ENCODE measurements around the gene PSKH1.

DNA sequence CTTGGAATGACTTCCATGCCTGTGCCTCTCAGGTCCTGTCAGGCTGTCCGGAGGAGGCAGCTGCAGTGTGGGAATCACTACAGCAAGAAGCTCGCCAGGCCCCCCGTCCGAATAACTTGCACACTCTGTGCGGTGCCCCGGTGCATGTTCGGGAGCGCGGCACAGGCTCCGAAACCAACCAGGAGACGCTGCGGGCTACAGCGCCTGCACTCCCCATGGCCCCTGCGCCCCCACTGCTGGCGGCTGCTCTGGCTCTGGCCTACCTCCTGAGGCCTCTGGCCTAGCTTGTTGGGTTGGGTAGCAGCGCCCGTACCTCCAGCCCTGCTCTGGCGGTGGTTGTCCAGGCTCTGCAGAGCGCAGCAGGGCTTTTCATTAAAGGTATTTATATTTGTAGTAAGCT, 7.1 kb upstream of the PSKH1 start:
- no peak for TF ChIP-seq TCF7L2 (IDR thresholded peaks at IDR 0.05; ENCODE audit: borderline replicate concordance, low read depth, low read length)
- TF ChIP-seq, protein P1, sequence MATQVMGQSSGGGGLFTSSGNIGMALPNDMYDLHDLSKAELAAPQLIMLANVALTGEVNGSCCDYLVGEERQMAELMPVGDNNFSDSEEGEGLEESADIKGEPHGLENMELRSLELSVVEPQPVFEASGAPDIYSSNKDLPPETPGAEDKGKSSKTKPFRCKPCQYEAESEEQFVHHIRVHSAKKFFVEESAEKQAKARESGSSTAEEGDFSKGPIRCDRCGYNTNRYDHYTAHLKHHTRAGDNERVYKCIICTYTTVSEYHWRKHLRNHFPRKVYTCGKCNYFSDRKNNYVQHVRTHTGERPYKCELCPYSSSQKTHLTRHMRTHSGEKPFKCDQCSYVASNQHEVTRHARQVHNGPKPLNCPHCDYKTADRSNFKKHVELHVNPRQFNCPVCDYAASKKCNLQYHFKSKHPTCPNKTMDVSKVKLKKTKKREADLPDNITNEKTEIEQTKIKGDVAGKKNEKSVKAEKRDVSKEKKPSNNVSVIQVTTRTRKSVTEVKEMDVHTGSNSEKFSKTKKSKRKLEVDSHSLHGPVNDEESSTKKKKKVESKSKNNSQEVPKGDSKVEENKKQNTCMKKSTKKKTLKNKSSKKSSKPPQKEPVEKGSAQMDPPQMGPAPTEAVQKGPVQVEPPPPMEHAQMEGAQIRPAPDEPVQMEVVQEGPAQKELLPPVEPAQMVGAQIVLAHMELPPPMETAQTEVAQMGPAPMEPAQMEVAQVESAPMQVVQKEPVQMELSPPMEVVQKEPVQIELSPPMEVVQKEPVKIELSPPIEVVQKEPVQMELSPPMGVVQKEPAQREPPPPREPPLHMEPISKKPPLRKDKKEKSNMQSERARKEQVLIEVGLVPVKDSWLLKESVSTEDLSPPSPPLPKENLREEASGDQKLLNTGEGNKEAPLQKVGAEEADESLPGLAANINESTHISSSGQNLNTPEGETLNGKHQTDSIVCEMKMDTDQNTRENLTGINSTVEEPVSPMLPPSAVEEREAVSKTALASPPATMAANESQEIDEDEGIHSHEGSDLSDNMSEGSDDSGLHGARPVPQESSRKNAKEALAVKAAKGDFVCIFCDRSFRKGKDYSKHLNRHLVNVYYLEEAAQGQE (tag by site-specific recombination; IDR thresholded peaks at IDR 0.05) = no peak
- TF ChIP-seq ZBTB1 (tag by site-specific recombination; IDR thresholded peaks at IDR 0.05) = no peak
